Stimulated activated CD4-positive, alpha-beta T cell treated with anti-CD3 and anti-CD28 coated beads, Interleukin-1b, Interleukin-23, amount 100 ng/mL, for 24 hours (primary cell): ENCODE data around the gene VPS11.
"Not testable (repeated sequence)": the region's sequence is repeated elsewhere in the genome, so short reads cannot be mapped to it uniquely, and the experiment has no call there.

Source experiments
- DNase-seq, 4 experiments: peaks; one replicate each; pipeline ENCODE4 v3.0.0-alpha.2; 2020; ENCODE audit warnings: low read depth in 4 of 4, low spot score in 1 of 4

Gene VPS11

GRCh38 chr11:119034813-119035212 is 32.8 kb upstream of the VPS11 start:
- no peak for DNase-seq

DNA sequence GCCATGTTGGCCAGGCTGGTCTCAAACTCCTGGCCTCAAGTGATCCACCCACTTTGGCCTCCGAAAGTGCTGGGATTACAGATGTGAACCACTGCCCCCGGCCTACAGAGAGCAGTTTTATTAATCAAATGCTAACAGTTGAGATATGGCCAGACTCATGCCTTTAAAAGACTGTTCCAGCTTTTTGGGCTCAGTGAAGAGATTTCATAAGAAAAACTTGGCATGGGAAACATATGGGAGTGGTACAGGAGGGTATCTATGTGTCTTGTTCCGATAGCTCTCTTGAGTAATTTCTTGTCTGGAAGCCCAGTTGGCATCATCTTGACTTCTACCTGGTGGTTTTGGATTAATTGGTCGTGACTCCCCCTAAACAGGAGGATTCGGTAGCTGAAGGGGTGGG is 28.7 kb upstream of the VPS11 start:
- DNase-seq, result no peak

DNA sequence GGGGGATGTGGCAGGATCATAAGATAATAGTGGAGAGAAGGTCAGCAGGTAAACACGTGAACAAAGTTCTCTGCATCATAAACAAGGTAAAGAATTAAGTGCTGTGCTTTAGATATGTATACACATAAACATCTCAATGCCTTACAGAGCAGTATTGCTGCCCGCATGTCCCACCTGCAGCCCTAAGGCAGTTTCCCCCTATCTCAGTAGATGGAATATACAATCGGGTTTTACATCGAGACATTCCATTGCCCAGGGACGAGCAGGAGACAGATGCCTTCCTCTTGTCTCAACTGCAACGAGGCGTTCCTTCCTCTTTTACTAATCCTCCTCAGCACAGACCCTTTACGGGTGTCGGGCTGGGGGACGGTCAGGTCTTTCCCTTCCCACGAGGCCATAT is 28.1 kb upstream of the VPS11 start:
- not testable (repeated sequence) for DNase-seq

GRCh38 chr11:119041821-119042514 is 25.6 kb upstream of the VPS11 start:
- DNase-seq, result no peak

DNA sequence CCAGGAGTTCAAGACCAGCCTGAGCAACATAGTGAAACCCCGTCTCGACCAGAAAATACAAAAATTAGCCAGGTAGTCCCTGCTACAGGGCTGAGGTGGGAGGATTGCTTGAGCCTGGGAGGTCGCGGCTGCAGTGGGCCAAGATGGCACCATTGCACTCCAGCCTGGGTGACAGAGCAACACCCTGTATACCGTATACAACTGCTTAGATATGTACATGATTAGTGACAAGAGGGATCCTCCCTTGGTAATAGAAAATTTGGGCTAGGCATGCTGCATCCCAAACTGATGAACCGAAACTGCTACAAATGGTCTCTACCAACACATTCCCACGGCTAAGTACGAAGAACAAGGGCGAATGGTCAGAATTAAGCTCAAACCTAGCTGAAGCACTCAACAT is 24.7 kb upstream of the VPS11 start:
- DNase-seq, result no peak

- no peak for DNase-seq
These were observed 22.9 kb upstream of the VPS11 start for GRCh38 chr11:119044708-119045107.

- DNase-seq, result no peak
These were observed 21.1 kb upstream of the VPS11 start for GRCh38 chr11:119046489-119046888.

- no peak for DNase-seq
These were observed 20.4 kb upstream of the VPS11 start for GRCh38 chr11:119047205-119047604.

GRCh38 chr11:119048644-119049043 is 19.0 kb upstream of the VPS11 start:
- no peak for DNase-seq

DNA sequence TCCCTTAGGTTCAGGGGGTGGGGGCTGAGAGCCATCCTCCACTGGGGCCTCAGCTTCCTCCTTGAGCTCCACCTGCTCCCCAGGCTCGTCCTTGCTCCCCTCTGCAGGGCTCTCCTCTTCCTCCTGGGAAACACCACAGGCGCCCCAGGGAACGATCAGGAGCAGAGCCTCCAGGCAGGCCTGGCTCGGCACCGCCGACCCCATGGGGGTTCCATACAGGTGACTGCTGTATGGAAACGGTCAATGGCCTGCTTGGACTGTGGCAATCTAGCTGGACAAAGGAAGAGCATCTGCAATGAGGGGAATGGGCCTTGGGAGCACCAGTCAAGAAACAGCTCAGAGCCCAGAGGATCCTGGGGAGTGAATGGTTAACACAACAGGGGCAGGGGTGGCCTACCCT is 18.5 kb upstream of the VPS11 start:
- no peak for DNase-seq

DNA sequence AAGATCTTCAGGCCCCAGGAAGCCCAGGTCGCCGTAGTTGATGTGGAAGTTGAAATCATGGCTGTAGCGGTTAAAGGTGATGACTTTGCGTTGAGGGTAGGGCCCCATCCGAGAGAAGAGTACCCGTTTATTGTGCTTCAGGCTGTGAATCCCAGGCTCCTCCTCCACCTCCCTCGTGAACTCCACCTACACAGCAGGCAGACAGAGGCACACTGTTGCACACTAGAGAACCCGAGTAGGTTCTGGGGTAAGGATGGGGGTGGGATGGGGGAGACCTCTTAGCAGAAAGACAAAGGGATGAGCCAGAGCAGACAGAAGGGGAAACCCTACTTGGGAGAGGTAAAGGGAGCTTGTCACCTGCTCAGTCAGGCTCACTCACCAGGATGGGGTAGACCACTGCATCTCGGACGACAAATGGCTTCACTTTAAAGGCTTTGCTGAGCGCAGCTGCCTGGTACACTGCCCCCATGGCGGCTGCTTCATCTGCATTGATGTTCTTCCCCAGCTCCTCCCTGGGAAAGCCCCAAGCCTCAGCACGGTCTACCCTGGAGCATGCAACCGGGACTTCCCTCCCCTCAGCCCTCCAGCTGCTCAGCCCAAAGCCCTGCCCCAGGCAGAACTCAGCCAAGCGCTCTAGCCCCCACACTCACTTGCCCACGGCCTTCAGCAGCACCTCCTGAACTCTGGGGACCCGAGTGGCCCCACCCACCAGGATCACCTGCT is 16.0 kb upstream of the VPS11 start:
- DNase-seq, result no peak

GRCh38 chr11:119052163-119052814 is 15.3 kb upstream of the VPS11 start:
- no peak for DNase-seq

DNA sequence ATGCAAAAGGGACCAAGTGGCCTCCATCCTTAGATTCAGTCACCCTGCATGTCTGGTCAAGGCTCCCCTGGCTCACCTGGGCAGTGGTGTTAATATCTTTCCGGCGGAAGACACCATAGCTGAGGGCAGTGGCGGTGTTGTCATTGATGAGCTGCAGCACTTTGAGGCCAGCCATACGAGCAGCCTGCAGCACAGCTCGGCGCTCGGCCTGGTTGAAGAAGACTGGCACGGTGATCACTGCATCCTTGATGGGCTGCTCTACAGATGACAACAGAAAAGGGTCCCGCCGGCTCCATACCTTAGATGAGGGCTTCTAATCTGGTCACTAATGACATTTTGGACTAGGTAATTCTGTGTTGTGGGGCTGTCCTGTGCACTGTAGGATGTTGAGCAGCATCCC is 13.2 kb upstream of the VPS11 start:
- DNase-seq, result no peak

DNA sequence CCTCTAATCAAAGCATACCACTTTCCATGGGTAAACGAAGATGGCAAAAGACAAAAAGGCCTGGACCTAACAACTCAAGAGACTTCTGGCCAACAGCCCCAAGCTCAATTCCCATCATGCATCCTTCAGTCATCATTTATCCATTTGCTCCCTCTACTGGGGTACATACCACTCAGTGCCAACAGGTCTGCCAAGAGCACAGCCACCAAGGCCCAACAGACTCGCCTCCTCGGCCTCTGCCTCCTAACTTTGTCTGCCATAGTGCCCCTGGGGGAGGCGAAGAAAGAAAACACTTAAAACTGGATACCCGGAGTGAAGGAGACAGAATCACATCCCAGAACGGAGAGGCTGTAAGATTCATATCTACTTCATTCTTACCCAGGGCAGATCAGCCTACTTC is 11.7 kb upstream of the VPS11 start:
- DNase-seq, result no peak

DNA sequence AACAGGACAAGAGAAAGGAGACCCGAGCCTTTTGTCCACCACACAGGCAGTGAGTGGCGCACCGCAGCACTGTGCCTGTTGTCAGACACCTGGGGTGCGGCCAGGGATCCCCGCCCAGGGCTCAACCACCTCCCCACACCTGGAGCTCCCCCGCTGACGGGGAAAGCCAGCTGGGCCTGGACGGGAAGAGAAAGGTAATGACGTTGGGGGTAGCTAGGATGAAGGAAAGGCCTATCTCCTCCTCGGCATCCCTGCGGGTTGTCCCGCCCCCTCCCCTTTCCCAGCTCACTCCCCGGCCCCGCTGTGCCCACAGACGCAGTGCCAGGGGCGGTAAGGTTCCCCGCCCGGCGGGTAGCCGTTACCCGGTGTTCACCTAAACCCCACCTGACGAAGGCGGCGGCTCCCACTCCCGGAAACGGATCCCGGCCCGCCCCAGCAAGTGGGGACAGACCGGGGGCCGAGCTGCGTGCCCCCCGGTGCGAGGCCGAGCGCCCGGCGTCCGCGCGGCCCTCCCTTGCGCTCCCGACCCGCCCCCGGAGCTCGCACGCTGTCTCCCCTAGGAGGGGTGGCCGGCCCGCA is 11.1 kb upstream of the VPS11 start:
- DNase-seq, result peak in 2 of 4 experiments; percentile 19 to 21

DNA sequence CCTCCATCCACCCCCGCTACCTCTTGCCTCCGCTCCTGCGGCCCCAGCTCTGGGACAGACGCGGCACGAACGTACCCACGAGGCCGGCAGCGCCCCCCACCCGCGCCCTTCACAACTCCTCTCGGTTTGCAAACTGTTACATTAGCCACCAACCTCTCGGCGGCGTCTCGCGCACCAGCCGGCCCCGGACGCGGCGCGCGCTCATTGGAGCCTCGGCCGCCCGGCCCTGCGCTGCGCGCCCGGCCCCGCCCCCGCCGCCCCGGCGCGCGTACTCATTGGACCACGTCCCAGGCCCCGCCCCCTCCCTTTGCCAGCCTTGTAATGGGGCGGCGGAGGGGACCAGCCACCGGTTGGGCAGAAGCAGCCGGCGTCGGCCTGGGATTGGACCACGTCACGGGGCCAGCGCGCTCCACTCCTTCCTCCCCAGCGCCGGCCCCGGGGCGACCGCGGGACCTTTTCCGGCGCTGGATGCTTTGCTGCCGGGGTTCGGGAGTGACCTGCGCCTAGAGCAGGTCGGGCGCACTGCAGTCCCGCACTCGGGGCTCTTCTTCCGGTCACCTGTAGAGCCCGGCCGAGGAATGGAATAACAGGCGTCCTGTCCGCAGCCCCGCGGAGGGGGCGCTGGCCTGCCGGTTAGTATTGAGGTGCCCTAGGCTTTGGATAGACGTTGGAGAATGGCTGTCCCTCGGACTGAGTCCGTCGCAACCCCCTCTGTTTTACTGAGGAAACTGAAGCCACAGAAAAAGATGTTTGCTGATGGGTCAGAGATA is 10.4 kb upstream of the VPS11 start, which contains the start of gene HYOU1:
Gene HYOU1 (minus strand): TSS at position 206 of the 770 bp plus-strand sequence. CDS start 1,045 bp downstream, outside the sequence.
- peak; percentile 98 to 100 (median 98) for DNase-seq

- DNase-seq, result not testable (repeated sequence)
These were observed 8.5 kb upstream of the VPS11 start for GRCh38 chr11:119059128-119059527.

DNA sequence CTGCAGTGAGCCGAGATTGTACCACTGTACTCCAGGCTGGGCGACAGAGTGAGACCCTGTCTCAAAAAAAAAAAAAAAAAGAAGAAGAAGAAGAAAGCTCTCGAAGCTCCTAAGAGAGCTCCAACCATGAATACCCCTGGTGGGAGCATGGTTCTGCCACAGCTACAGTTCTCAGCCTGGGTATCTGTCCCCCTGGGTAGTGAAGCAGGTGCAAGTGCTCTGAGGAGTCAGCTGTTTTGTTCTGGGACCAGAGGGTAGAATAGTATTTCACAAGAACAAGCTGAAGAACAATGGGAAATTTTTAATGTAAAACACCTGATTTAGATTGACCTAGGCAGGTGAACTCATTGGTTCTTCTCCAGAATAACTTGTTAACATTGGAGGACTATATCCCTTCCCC is 6.4 kb upstream of the VPS11 start:
- no peak for DNase-seq

DNA sequence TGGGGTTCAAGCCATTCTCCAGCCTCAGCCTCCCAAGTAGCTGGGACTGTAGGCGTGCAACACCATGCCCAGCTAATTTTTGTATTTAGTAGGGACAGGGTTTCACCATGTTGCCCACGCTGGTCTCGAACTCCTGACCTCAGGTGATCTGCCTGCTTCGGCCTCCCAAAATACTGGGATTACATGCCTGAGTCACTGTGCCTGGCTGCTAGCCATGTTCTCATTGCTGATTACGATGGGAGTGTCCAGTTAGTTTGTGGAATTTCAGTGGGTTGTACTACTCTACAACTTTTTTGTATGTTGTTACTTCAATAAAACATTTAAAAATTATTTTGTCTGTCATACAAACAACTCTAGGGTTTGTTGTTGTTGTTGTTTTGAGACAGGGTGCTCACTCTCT is 4.8 kb upstream of the VPS11 start:
- no peak for DNase-seq

DNA sequence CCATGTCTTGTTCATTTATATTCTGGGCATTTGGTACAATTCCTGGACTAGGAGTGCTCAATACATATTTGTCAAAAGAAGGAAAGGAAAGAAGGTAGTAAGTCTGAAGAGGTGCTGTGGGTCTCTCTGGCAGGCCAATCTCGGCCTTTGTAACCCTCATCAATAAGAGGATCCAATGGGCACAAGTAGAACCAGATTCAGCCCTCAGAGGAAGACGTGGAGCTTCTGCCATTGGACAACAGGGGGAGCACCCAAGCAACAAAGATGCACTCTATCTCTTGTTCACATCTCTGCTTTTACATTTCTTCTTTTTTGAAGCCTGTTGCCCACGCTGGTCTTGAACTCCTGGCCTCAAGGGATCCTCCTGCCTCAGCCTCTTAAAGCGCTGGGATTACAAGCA is 2.2 kb upstream of the VPS11 start:
- DNase-seq, result no peak

DNA sequence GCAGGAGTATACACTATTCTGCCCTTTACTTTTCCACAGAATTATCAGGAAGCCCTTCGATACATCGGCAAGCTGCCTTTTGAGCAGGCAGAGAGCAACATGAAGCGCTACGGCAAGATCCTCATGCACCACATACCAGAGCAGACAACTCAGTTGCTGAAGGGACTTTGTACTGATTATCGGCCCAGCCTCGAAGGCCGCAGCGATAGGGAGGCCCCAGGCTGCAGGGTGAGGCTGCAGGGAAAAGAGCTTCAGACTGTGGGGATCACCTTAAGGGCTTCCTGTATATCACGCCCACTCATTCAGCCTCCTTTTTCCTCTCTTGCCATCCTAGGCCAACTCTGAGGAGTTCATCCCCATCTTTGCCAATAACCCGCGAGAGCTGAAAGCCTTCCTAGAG is 10.2 kb downstream of the VPS11 start:
- DNase-seq, result no peak
